Activated naive CD4-positive, alpha-beta T cell treated with Interleukin-2 at 50 U/mL for 16 hours (primary cell): Measurements from ENCODE around the gene PI4KA.

ENCODE experiments used
- DNase-seq: peaks from one replicate; pipeline ENCODE4 v3.0.0-alpha.2; 2020

The PI4KA gene

DNA sequence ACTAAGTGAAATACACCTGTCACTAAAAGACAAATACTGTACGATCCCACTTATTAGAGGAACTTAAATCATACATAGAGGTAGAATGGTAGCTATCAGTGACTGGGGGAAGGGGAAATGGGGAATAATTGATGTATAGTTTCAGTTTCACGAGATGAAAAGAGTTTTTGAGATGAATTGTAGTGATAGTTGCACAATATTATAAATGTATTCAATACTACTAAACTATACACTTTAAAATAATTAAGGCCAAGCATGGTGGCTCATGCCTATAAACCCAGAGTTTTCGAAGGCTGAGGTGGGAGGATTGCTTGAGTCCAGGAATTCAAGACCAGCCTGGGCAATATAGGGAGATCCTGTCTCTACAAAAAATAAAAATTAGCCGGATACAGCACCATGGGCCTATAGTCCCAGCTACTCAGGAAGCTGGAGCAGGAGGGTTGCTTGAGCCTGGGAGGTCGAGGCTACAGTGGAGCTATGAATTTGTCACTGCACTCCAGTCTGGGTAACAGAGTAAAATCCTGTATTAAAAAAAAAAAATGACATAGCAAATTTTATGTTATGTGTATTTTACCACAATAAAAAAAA, 44.3 kb downstream of the PI4KA start:
- no peak for DNase-seq

DNA sequence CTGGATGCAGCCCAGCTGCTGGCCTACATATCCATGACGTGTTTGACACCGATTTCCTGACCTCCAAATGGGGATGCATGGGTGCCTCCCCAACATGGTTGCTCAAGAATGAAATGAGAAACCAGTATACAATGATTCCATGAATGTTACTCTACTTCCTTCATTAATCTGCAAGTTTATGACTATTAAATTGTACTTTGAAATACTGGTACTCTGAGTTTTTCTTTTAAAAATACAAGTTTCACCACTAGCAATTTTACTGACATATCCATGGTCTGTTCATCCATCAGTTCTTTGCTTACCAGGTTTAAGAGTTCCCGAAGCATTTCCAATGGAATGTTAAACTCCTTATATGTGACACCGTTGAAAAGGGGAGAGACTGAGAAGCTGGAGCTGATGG, 45.6 kb downstream of the PI4KA start:
- no peak for DNase-seq

DNA sequence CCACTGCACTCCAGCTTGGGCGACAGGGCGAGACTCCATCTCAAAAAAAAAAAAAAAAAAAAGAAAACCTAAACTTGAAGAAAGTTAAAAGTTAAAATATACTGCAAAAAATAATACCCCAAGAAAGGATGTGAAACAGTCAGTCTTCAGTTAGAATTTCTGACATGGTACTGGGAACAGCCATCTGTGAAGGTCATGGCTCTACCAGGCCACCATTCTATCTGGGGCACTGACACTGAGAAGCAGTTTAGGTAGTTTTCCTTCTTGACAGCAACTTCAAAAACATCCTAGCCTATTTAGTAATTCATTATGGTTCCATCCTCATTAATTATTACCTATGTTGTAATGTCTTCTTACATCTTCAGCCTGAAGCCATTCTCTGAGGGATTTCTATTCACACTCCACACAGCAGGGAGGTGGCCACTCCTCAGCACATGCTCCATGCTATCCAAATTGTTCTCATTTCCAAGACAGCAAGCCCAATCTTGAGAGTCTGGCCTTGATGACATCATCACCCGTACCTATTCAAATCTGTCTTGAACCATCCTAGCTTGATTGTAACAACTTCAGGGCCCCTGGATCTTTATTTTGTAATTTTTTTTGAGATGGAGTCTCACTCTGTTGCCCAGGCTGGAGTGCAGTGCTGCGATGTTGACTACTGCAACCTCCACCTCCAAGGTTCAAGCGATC, 46.5 kb downstream of the PI4KA start:
- no peak for DNase-seq

DNA sequence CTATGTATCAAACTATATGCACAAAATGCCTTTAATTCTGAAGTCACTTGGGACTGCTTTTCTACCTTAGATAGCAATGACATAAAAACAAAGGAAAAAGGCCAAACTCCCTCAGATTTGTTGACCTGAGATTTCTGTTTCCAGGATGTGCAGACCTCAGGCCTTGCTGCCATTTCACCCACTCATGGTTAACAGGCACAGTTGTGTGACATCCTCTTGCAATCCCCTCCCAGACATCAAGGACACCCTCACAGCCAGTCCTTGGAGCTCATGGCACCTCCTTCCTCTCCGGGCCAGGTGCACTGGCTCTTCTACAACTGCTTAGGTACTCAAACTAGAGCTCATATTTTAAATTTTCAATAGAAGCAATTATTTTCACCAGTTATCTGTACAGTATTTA, 47.4 kb downstream of the PI4KA start:
- DNase-seq, result no peak

DNA sequence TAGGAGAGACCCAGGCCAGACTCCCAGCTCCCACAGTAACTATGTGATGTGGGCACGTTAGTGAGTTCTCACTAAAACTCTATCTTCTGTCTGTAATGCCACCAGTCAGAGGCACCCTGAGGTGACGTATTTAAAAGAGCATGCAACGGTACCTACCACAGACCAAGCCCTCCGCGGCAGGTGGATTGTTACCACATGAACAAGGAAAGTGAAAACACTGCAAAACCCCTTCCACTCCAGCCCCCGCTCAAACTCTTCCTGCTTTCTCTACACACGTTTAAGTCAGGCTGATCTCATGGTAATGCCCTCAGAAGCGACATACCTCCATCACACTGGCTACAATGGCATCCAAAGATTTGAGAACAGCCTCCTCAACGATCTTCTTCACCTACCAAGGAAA, 48.0 kb downstream of the PI4KA start:
- no peak for DNase-seq

DNA sequence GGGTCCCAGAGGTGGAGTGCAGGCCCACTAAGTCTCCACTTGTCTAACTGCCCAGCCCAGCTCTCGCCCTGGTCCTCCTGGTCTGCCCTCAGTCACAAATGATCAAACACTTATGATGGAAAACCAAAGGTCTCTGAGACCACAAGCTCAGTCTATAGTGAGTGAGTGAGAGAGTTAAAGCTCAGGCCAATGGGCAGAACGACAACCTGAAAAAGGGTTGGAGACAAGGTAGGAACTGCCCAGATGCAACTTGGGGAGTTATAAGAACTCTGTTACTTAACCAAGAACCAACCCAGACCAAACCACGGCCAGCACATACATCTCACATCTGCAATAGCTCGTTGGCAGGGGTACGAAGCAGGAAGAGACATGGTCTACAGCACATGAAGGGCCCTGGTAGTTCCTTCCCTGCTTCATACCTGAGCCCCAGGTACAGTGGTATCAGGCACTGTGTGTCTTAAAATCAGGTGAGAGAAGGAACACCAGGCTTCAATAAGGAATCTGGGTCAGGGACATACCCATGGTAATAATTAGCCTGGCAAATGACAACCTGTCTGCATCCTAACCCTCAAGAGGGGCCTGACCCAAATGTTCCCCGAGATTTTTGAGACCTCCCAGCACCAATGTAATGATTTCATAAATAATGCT, 48.9 kb downstream of the PI4KA start:
- no peak for DNase-seq

DNA sequence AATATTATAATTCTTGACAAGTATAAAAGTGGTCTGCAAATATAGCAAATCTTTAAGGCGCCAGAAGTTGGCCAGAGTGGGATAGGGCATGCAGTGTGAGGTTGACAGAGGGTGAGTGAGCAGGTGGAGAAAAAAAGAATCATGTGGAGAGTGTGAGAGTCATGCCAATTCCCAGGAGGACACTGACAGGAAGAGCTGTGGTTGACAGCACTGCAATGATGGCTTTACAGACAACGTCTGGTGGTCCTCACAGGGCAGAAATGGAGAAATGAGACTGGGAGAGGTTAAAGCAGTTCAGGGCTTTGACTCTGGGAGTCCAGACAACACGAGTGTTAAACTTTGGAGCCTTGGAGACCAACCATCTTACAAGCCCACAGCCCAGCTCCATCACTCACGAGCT, 49.8 kb downstream of the PI4KA start:
- DNase-seq, result no peak

DNA sequence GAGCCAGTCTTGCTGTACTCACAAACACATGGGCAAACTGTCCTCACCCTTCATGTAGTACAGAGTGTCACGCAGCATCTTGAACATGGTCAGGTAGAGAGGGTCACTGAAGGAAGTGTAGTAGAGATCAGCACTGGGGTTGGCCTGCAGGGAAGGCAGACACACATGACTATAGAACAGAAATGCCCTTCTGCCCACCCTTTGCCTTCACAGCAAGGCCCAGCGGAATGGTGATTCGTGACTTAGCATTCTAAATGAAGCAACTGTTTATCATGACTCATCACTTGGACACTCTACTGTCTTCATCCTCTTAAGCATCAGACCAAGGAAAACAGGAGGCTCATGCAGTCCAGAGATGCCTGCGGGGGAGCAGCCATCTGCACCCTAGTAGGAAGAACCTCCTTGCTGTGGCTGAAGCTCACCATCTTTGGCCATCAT, 51.3 kb downstream of the PI4KA start:
- no peak for DNase-seq

DNA sequence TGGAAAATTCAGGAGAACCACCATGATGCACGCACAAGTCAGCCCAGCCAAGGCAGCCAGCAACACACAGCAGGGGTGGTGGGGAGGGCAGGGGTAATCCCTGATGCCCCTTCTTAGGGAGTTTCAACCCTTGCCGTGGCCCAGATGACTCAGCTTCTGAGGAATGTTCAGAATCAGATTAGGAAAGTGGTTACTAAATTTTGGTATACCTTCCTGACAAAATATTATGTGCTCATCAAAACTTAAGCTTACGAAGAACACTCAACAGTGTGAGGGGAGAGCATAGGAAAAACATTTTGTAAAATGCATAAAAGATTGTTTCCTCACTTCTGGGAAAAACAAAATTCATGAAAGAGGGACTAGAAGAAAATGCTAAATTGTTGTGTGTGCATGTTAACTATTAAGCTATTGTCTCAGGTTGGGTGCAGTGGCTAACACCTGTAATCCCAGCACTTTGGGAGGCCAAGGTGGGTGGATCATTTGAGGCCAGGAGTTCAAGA, 52.6 kb downstream of the PI4KA start:
- no peak for DNase-seq

DNA sequence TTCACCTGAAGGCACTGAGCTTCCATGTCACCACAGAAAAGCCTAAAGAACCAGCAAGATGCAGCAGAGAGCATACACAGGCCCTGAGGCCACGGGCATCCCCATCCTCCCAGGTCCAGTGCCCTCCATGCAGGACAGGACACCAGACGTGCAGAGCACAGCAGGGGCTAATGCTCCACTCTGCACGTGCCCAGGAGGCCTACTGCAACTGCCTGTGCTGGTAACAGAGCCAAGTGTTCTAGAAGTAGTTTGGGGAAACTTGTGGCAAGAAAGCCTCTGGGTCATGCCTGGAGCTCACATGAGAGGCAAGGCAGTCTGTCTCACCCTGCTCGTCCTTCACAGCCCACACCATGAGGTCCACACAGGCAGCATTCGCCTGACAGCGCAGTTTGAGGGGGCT, 54.0 kb downstream of the PI4KA start:
- DNase-seq, result no peak

DNA sequence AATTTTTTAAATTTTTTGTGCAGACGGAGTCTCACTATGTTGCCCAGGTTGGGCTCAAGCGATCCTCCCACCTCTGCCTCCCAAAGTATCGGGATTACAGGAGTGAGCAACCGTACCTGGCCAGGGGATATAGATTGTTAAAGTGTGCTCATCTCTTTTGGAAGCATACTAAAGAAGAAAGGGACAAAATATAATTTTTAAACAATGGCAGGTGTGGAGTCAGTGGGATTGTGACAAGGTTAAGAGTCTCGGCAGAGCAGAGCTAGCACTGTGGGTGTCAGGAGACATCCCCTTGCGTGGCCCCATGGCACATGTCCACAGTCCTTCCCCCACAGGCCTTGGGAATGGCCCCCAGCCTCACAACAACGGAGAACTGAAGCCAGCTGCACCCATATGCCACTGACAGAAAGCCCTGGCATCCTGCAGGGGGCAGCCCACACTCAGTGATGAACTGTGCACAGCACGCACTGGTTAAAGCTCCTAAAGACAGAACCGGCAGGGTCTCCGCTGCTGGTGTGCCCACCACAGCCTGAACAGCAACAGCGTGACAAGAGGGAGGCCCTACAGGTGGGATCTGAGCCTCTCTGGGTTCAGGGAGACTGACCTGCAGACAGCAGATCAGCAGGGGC, 54.8 kb downstream of the PI4KA start:
- DNase-seq, result peak; percentile 21

DNA sequence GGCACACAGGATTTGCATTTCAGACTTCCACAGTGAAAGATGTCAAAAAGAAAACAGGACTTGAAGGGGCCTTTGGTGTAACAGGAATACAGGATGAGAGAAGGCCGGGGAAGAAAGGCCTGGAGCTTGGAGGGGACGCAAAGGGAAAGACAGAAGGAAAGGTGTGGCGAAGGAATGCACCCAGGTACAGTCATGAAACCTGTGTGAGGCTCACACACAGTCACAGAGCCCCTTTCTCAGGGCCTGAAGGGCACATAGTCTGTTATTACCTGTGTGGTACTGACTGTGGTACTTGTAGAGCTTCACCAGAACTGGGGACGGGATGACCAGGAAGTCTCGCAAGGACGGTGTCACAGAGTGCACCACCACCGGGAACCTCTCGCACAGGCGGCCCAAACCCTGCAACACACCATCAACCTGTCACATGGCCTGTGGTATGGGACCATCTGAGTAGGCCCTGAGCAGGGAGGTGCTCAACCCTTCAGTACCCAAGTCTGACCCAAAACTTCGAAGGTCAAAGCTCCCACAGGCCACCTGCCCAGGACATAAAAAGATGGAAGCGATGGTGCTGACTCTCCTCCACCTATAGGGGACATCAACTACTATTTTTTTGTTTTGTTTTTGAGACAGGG, 55.6 kb downstream of the PI4KA start:
- no peak for DNase-seq

DNA sequence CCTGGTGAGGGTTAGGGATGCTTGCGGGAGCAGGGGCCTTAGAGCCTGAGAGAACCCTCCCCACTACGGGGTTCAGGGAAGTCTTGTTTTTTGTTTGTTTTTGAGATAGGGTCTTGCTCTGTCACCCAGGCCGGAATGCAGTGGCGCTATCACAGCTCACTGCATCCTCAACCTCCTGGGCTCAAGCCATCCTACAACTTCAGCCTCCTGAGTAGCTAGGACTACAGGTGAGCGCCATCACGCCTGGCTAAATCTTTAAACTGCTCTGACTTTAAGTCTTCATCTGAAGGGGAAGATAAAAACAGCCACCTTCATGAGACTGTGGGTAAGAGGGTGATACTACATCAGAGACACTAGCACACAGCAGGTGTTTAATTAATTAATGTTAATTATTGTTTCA, 56.2 kb downstream of the PI4KA start:
- no peak for DNase-seq

DNA sequence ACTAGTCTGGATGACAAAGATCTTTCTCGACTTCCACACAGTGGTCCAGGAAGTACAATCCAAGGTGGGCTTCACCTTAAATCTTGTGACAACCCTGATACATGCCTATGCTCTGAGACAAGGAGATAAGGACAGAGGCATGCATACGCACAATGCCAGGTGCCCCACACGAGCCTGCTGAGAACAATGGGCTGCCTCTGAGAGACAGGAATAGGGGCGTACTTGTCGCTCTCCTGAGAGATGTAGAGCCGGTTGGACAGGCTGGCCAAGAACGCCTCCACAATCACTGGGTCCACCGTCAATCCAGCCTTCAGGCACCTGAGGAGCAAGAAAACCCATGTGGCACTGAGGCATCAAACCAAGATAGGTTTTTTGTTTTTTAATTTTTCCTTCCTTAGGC, 59.2 kb downstream of the PI4KA start:
- no peak for DNase-seq

DNA sequence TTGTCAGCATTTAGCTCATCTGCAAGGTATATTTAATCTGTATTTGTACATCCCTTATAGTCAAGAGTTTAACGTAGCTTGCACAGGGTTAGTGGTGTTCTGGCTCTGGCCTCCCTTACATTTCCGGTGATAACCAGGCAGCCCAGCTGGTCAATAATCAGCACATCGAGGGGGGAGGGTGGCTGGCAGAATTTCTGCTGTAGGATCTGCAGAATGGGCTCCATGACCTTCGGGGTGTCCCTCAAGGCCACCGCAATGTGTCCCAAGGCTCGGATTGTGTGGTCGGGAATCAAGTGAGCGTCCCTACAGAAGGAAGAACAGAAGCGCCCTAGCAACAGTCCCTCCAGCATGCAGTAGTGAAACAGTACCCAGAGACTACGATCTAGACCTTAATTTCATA, 59.6 kb downstream of the PI4KA start:
- DNase-seq, result no peak

DNA sequence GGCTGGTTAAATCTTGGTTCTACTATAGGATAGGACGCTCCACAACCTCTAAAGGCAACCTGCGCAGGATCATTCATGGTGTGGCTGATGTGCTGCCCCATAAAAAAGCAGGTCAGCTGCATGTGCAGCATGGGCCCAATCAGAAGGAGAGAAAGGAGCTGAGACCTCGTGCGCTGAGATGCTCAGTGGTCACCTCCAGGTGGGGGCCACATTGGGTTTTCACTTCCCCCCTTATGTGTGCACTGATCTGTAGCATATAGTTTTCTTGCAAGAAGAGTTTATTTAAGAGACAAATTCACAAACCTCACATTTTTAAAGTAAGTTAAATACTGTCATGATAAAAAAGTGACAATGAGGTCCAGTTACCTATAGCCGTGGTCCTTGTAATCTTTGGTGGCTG, 60.4 kb downstream of the PI4KA start:
- DNase-seq, result no peak

DNA sequence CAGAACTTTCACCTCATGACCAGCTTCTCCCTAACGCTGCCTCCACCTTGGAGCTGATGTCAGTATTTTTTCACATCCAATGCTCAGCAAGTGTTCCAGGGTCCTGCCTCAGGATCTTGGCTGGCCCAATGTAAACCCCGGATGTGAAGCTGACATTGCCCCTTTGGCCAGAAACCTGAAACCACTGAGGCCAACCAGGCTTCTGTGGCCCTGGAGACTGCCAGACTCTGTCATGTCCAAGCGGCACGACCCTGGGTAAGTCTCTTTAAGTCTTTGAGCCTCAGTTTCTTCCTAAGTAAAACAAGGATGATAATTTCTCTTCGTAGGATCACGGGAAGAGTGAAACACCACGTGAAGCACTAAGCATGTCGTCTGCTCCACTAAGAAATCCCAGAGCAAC, 61.9 kb downstream of the PI4KA start:
- no peak for DNase-seq

DNA sequence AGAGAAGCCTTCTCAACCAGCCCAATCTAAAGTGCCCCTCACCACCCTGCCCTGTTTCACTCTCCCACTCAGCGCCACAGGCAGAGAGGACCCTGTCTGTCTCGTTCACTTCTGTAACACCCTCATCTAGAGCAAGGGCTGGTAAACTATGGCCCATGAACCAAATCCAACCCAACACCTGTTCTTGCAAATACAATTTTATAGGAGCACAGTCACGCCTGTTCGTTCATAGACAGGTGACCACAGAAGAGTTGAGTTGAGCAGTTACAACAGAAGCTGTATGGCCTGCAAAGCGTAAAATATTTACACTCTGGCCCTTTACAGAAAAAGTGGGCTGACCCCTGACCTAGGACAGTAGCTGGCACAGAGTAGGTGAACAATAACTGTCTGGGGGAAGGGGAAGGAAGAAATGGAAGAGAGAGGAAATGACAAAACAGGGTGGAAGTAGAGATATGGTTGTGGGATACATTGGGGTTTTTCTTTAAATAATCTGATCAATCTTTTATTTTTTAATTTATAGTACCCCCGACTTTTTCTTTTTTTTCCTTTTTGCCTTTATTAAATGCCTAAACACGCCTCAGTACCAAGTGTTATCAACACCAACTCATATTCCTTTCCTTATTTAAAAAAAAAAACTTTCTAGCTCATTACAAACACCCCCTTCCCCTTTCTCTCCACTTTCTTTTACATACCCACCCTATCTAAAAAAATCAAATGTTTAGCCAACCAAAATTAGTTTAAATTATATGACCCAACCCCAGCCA, 63.8 kb downstream of the PI4KA start:
- DNase-seq, result no peak

DNA sequence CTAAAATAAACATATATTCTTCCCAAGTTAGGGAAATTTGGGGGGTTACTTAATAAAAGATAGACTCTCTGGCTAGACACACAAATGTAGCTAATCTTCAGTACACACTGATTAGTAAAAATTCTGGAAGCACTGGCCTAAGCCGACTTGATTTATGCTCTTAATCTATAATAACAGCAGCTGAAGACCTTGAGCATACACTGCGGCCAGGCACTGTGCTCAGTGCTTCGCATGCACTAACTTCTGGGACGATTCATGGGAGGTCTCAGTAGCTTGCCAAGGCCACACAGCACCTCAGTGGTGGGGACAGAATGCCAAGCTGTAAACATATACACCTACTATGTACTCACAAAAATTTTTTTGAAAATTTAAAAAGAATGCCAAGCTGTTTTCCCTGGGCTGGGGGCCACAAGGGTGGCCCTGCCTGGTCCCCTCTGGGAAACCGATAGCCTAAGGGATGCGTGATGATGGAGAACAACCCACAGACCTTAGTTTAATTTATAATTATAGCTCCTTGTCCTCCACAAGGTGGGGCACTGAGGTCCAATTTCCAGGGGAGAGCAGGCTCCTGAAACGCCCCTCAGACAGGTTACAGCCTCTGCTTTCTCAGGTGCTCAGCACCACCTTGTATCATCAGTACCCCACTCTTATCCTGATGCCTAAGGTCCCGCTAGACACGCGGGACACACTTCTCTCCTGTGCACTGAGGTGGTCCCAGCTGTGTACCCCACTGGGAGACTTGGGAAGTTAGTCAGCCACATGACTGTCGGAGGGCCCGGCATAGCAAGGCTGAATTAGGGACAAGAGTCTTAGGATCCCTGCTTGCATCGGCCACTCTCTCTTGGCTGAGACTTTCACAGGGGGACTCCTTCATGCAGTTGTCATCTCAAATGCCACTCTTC, 64.6 kb downstream of the PI4KA start:
- no peak for DNase-seq

DNA sequence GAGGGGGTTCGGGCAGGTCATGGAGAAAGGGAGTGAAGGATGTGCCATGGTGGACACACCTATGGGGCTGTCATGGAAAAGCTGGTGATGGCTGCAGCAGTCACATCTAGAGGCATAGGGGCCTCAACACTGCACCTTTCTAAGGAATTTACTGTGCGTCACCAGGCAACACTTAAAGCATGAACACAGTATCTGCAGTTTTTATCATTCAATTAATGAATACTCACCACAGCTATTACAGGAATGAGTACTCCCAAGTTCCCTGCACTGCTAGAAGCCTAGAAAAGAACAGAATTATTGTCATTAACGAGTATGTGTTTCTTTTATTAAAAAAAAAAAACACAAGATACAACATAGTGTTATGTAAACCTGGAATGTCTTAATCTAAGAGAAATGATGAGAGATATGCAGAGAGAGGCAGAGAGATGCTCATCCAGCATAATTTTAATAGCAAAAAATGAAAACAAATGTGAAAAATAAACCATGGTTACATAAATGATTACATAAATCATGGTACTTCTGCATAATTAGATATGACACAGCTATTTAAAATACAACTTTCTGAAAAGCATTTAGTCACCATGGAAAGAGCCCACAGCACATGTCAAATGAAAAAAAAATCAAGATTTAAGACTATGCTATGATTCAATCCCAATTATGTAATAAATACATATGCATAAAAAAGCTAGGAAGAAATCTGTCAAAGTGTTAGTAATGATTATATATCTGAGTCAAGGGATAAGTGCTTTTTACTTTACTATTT, 65.5 kb downstream of the PI4KA start:
- DNase-seq, result no peak
